ENCODE data around the gene TWF2.
A peak's percentile ranks its signal among the peaks of the same experiment; 100 is the strongest.
"Not testable (repeated sequence)": the region's sequence is repeated elsewhere in the genome, so short reads cannot be mapped to it uniquely, and the experiment has no call there.

TWF2 gene

GRCh38 chr3:52238761-52239701 is at the start of gene TWF2:
Gene TWF2, minus strand, starts transcription at chr3:52239158. Its CDS starts 142 bp downstream, at chr3:52239016.
- Mint-ChIP-seq H3K4me3 (peak within 1 kb of the TSS; percentile 99), H3K9me3 (no peaks in the 10 kb centered on the region), H3K27me3 (ENCODE audit: low read depth) (no peaks in the 10 kb centered on the region), H3K27ac (peak within 1 kb of the TSS; percentile 96), H3K4me1 (ENCODE audit: low read depth) (peaks cover 52% of the 10 kb centered on the region), H3K36me3 (ENCODE audit: low read depth) (peaks cover 26% of the 10 kb centered on the region)
- peak; percentile 91 for DNase-seq (ENCODE audit: low spot score)

- H3K36me3 Mint-ChIP-seq (ENCODE audit: low read depth): peaks cover 17% of the 10 kb centered on the region
- peaks cover 25% of the 10 kb centered on the region for H3K4me1 Mint-ChIP-seq (ENCODE audit: low read depth)
- H3K4me3 Mint-ChIP-seq: peak overlapping the region; percentile 100
- peak overlapping the region; percentile 100 for H3K27ac Mint-ChIP-seq
- H3K27me3 Mint-ChIP-seq (ENCODE audit: low read depth): no peaks in the 10 kb centered on the region
- DNase-seq (ENCODE audit: low spot score): no peak
- H3K9me3 Mint-ChIP-seq: no peaks in the 10 kb centered on the region
Measured at GRCh38 chr3:52288674-52289073, 49.7 kb upstream of the TWF2 start.

- peak overlapping the region; percentile 100 for H3K4me3 Mint-ChIP-seq
- peaks cover 37% of the 10 kb centered on the region for H3K4me1 Mint-ChIP-seq (ENCODE audit: low read depth)
- no peaks in the 10 kb centered on the region for H3K27me3 Mint-ChIP-seq (ENCODE audit: low read depth)
Measured at GRCh38 chr3:52286777-52287110, 47.8 kb upstream of the TWF2 start.

GRCh38 chr3:52284051-52284450 is 45.1 kb upstream of the TWF2 start:
- not testable (repeated sequence) for H3K4me3 Mint-ChIP-seq; DNase-seq (ENCODE audit: low spot score); H3K27me3 Mint-ChIP-seq (ENCODE audit: low read depth); H3K9me3 Mint-ChIP-seq
- Mint-ChIP-seq H3K36me3 (ENCODE audit: low read depth) (peaks cover 12% of the 10 kb centered on the region), H3K4me1 (ENCODE audit: low read depth) (peaks cover 47% of the 10 kb centered on the region), H3K27ac (peak overlapping the region; percentile 31)

More at GRCh38 chr3:52286777-52287110, 47.8 kb upstream of the TWF2 start:
- no peaks in the 10 kb centered on the region for H3K9me3 Mint-ChIP-seq
- H3K36me3 Mint-ChIP-seq (ENCODE audit: low read depth): peaks cover 13% of the 10 kb centered on the region
- no peak for DNase-seq (ENCODE audit: low spot score)
- H3K27ac Mint-ChIP-seq: peak overlapping the region; percentile 100

GRCh38 chr3:52283306-52283705 is 44.3 kb upstream of the TWF2 start:
- Mint-ChIP-seq H3K27ac (peak overlapping the region; percentile 55), H3K4me1 (ENCODE audit: low read depth) (peaks cover 42% of the 10 kb centered on the region), H3K4me3 (no peak overlapping the region), H3K9me3 (no peaks in the 10 kb centered on the region), H3K27me3 (ENCODE audit: low read depth) (no peaks in the 10 kb centered on the region), H3K36me3 (ENCODE audit: low read depth) (peaks cover 16% of the 10 kb centered on the region)
- no peak for DNase-seq (ENCODE audit: low spot score)

GRCh38 chr3:52281981-52282801 is 43.2 kb upstream of the TWF2 start:
- peak; percentile 35 for DNase-seq (ENCODE audit: low spot score)
- Mint-ChIP-seq H3K36me3 (ENCODE audit: low read depth) (peaks cover 22% of the 10 kb centered on the region), H3K27ac (peak overlapping the region; percentile 82), H3K27me3 (ENCODE audit: low read depth) (no peaks in the 10 kb centered on the region), H3K4me1 (ENCODE audit: low read depth) (peaks cover 42% of the 10 kb centered on the region), H3K9me3 (no peaks in the 10 kb centered on the region), H3K4me3 (peak overlapping the region; percentile 66)

GRCh38 chr3:52280050-52280461 is 41.1 kb upstream of the TWF2 start:
- Mint-ChIP-seq H3K4me1 (ENCODE audit: low read depth) (peaks cover 46% of the 10 kb centered on the region), H3K9me3 (no peaks in the 10 kb centered on the region), H3K4me3 (peak overlapping the region; percentile 96), H3K27ac (peak overlapping the region; percentile 100), H3K36me3 (ENCODE audit: low read depth) (peaks cover 33% of the 10 kb centered on the region), H3K27me3 (ENCODE audit: low read depth) (no peaks in the 10 kb centered on the region)
- no peak for DNase-seq (ENCODE audit: low spot score)

GRCh38 chr3:52279596-52279995 is 40.6 kb upstream of the TWF2 start:
- no peaks in the 10 kb centered on the region for H3K9me3 Mint-ChIP-seq
- H3K27ac Mint-ChIP-seq: peak overlapping the region; percentile 100
- H3K36me3 Mint-ChIP-seq (ENCODE audit: low read depth): peaks cover 35% of the 10 kb centered on the region
- H3K27me3 Mint-ChIP-seq (ENCODE audit: low read depth): no peaks in the 10 kb centered on the region
- peak overlapping the region; percentile 96 for H3K4me3 Mint-ChIP-seq
- peaks cover 46% of the 10 kb centered on the region for H3K4me1 Mint-ChIP-seq (ENCODE audit: low read depth)
- no peak for DNase-seq (ENCODE audit: low spot score)

GRCh38 chr3:52278510-52279069 is 39.6 kb upstream of the TWF2 start, which contains the start of gene WDR82:
Gene WDR82, minus strand, starts transcription at chr3:52278649. Its CDS starts 288 bp downstream, at chr3:52278361.
- no peaks in the 10 kb centered on the region for H3K9me3 Mint-ChIP-seq
- no peaks in the 10 kb centered on the region for H3K27me3 Mint-ChIP-seq (ENCODE audit: low read depth)
- H3K4me1 Mint-ChIP-seq (ENCODE audit: low read depth): peaks cover 48% of the 10 kb centered on the region
- peaks cover 41% of the 10 kb centered on the region for H3K36me3 Mint-ChIP-seq (ENCODE audit: low read depth)
- H3K27ac Mint-ChIP-seq: peak within 1 kb of the TSS; percentile 100
- peak within 1 kb of the TSS; percentile 98 for H3K4me3 Mint-ChIP-seq
- peak; percentile 96 for DNase-seq (ENCODE audit: low spot score)

- no peaks in the 10 kb centered on the region for H3K9me3 Mint-ChIP-seq
- H3K4me1 Mint-ChIP-seq (ENCODE audit: low read depth): peaks cover 48% of the 10 kb centered on the region
- no peaks in the 10 kb centered on the region for H3K27me3 Mint-ChIP-seq (ENCODE audit: low read depth)
- peaks cover 47% of the 10 kb centered on the region for H3K36me3 Mint-ChIP-seq (ENCODE audit: low read depth)
- peak overlapping the region; percentile 98 for H3K4me3 Mint-ChIP-seq
- DNase-seq (ENCODE audit: low spot score): peak; percentile 78
- peak overlapping the region; percentile 100 for H3K27ac Mint-ChIP-seq
Measured at GRCh38 chr3:52277972-52278509, 39.1 kb upstream of the TWF2 start.

GRCh38 chr3:52277071-52277964 is 38.4 kb upstream of the TWF2 start:
- peak overlapping the region; percentile 98 for H3K4me3 Mint-ChIP-seq
- H3K27me3 Mint-ChIP-seq (ENCODE audit: low read depth): no peaks in the 10 kb centered on the region
- DNase-seq (ENCODE audit: low spot score): peak; percentile 77
- peak overlapping the region; percentile 94 for H3K27ac Mint-ChIP-seq
- peaks cover 53% of the 10 kb centered on the region for H3K36me3 Mint-ChIP-seq (ENCODE audit: low read depth)
- H3K9me3 Mint-ChIP-seq: no peaks in the 10 kb centered on the region
- peaks cover 51% of the 10 kb centered on the region for H3K4me1 Mint-ChIP-seq (ENCODE audit: low read depth)

GRCh38 chr3:52274781-52275180 is 35.8 kb upstream of the TWF2 start:
- H3K36me3 Mint-ChIP-seq (ENCODE audit: low read depth): peaks cover 71% of the 10 kb centered on the region
- not testable (repeated sequence) for H3K9me3 Mint-ChIP-seq; DNase-seq (ENCODE audit: low spot score); H3K27me3 Mint-ChIP-seq (ENCODE audit: low read depth)
- peaks cover 55% of the 10 kb centered on the region for H3K4me1 Mint-ChIP-seq (ENCODE audit: low read depth)
- peak overlapping the region; percentile 82 for H3K27ac Mint-ChIP-seq
- peak overlapping the region; percentile 98 for H3K4me3 Mint-ChIP-seq

GRCh38 chr3:52272831-52273230 is 33.9 kb upstream of the TWF2 start:
- DNase-seq (ENCODE audit: low spot score): no peak
- no peaks in the 10 kb centered on the region for H3K9me3 Mint-ChIP-seq
- no peaks in the 10 kb centered on the region for H3K27me3 Mint-ChIP-seq (ENCODE audit: low read depth)
- H3K4me1 Mint-ChIP-seq (ENCODE audit: low read depth): peaks cover 58% of the 10 kb centered on the region
- H3K27ac Mint-ChIP-seq: peak overlapping the region; percentile 83
- peaks cover 81% of the 10 kb centered on the region for H3K36me3 Mint-ChIP-seq (ENCODE audit: low read depth)
- H3K4me3 Mint-ChIP-seq: peak overlapping the region; percentile 98

Data from T-helper 2 cell treated with Interferon-gamma antibody and Interleukin-4, amounts not matched to agents 5 μg/mL and 100 μg/mL, for 36 hours (primary cell).